Measurements from ENCODE around the gene ERMP1.
"Not testable (repeated sequence)": the region's sequence is repeated elsewhere in the genome, so short reads cannot be mapped to it uniquely, and the experiment has no call there.

ERMP1 gene

DNA sequence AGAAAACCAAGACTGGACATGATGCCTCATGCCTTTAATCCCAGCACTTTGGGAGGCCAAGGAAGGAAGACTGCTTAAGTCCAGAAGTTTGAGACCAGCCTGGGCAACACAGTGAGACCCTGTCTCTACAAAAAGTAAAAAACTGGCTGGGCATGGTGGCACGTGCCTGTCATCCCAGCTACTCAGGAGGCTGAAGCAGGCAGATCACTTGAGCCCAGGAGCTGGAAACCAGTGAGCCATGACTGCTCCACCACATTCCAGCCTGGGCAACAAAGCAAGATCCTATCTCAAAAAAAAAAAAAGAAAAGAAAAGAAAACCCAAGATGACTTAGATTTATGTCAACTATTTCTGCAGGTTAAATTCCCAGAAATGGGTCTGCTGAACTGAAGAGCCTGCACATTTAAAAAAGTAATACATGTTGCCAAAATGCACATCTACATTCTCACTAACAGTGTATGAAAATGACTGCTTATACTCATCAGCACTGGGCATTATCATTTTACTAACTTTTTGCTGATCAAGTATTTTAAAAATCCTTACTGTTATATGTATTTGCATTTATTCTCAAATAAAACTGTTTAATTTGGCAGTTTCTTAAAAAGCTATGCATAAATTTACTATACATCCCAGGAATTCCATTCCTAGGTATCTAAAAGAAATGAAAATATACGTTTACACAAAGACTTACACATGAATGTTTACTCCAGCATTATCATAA, 14.3 kb downstream of the ERMP1 start:
- TF ChIP-seq POLR2A (IDR thresholded peaks at IDR 0.05; ENCODE audit: low read length) (no peak), GATA1 (IDR thresholded peaks at IDR 0.05; ENCODE audit: low read depth, low read length) (no peak)

DNA sequence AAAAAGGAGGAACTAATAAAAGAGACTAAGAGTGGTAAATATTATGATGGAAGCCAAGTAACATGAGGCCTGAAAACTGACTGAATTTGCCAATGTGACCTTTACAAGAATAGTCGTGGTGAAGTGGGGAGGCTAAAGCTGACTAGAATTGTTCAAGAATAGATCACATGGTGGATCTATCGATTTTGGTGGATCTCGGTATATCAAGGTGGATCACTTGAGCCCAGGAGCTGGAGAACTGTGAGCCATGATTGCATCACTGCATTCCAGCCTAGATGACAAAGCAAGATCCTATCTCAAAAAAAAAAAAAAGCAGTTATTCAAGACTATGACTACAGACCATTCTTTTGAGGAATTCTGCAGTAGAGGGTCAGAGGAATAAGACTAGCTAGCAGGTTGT, 15.1 kb downstream of the ERMP1 start:
- no peak for TF ChIP-seq POLR2A (IDR thresholded peaks at IDR 0.05; ENCODE audit: low read length)
- DNase-seq, result peak in 1 of 2 experiments; percentile 25

More for the DNA sequence above, 14.3 kb downstream of the ERMP1 start:
- no peak for DNase-seq

DNA sequence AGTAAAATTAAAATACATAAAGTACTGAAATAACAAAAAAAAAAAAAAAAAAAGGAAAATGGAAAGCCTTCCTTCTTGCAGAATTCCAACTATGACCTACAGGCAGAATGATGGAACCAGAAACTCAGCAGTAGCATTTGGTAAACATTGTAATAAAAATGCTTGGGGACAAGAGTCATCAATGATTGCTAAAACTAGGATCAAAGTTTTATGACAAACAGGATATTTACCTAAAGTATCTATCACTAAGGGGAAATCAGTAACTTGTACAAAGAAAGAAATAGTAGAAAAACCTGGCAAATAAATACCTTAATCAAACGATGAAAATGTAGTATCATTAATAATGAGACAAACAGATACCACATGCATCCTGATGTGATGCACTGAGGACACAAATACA, 17.5 kb downstream of the ERMP1 start:
- TF ChIP-seq GATA1 (IDR thresholded peaks at IDR 0.05; ENCODE audit: low read depth, low read length) (no peak), POLR2A (IDR thresholded peaks at IDR 0.05; ENCODE audit: low read length) (no peak)
- no peak for DNase-seq

DNA sequence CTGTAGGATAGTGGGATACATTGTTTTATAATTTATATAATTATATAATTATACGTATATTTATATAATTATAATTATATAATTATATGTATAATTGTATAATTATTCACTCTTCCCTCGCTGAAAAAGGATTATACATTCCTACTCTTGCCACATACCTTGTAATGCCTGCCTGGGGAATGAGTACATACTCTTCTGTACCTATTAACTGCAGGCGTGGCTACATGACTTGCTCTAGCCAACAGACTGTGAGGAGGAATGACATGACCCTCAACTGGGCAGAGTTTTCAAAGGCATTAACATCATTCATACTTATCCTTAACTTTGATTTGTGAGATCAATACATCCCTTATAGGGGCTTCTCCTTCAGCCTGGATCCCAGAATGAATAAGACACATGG, 19.1 kb downstream of the ERMP1 start:
- TF ChIP-seq GATA1 (IDR thresholded peaks at IDR 0.05; ENCODE audit: low read depth, low read length), result no peak
- no peak for TF ChIP-seq POLR2A (IDR thresholded peaks at IDR 0.05; ENCODE audit: low read length)
- no peak for DNase-seq

DNA sequence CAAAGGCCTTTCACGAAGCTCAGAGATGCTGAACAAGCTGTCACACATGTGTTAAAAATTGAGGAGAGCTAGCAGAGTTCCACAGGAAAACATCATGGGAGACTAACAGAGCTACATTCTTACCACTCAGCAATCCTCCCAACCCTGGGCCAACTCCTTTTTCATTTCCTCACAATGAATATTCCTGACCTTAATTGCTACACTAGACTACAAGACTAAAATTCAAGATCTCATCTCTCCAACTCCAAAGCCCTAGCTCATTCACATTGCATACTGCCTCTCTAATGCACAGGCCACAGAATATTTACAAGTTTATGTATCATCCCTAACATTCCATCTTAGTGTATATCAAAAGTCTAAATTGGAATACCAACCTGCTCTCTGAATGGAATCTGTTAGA, 21.2 kb downstream of the ERMP1 start:
- TF ChIP-seq GATA1 (IDR thresholded peaks at IDR 0.05; ENCODE audit: low read depth, low read length), result no peak
- TF ChIP-seq POLR2A (IDR thresholded peaks at IDR 0.05; ENCODE audit: low read length), result no peak
- DNase-seq, result no peak

DNA sequence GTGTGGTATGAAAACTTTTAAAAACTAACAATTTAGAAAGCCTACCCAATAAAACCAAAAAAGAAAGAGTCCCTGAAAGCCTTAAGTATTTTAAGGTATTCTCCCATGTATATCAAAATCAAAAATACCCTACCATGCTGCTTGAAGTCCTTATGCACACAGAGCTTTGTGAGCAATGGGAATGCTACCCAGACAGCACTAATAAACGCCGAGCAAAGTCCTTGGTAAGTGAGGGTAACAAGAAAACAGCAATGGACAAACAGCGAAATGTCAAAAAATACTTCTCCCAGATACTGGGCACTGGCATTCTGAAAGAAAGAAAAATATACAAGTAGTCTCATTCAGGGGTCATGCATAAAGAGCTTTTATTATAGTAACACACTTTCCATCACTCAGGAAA, 27.4 kb downstream of the ERMP1 start:
- TF ChIP-seq POLR2A (IDR thresholded peaks at IDR 0.05; ENCODE audit: low read length), result no peak

DNA sequence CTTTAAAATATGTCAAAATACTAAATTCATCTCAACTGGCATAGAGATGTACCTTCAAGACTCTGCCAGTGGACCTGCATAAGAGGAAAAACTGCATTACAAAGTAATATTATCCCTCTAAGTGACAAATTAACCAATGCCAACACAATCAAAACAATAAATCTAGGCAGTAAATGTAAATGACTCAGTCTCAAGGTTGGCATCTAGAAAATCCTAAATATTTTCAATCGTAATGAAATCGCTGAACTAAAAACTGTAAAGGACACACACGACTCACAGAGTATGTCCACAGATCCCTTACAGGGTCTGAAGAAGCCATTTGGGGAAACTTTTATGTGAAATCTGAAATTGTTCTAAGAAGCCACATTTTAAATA, 31.2 kb downstream of the ERMP1 start:
- no peak for DNase-seq
- no peak for TF ChIP-seq POLR2A (IDR thresholded peaks at IDR 0.05; ENCODE audit: low read length)
- TF ChIP-seq GATA1 (IDR thresholded peaks at IDR 0.05; ENCODE audit: low read depth, low read length), result no peak

More for the DNA sequence above, 27.4 kb downstream of the ERMP1 start:
- DNase-seq, result no peak

DNA sequence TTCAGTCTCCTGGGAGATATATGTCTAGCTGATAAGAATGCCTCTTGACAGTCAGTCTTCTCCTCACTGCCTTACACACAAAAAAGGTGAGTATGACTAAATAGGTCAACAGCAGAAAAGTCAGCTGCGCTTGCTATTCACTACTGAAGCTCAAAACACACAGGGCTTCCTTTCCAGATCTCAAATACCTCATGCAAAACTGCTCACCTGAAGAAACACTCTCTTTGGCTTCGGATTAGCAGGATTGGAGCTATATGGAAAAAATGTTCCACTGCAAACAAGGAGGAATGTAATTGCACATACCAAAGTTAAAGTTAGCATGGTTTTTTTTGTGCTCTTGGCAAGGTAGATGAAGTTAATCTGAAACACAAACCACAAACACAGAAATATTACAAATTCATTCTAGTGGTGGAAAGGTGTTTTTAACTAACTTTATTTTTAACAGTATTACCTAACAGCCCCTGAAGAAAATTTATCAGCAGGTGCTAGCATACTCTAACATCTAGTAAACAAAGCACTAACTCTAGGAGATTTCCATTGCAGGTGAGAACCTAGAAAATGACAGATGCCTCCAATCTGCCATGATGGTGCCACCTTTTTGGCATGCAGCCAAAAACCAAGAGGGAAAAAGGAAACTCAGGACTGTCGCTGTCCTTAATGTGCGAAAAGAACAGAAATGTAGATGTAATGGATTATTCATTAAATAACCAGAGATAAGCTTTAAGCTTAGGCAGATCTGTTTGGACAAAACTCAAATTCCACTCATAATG, 31.8 kb downstream of the ERMP1 start:
- DNase-seq, result peak in 1 of 2 experiments; percentile 5

DNA sequence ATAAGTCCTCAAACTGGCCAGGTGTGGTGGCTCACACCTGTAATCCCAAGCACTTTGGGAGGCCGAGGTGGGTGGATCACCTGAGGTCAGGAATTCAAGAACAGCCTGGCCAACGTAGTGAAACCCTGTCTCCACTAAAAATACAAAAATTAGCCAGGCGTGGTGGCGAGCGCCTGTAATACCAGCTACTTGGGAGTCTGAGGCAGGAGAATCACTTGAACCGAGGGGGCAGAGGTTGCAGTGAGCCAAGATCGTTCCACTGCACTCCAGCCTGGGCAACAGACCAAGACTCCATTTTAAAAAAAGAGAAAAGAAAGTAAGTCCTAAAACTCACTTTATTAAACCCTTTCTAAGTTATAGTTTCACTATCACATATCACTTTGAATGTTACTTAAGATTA, 32.5 kb downstream of the ERMP1 start:
- not testable (repeated sequence) for DNase-seq

More for the DNA sequence above, 31.8 kb downstream of the ERMP1 start:
- TF ChIP-seq POLR2A (IDR thresholded peaks at IDR 0.05; ENCODE audit: low read length), result no peak
- no peak for TF ChIP-seq GATA1 (IDR thresholded peaks at IDR 0.05; ENCODE audit: low read depth, low read length)

DNA sequence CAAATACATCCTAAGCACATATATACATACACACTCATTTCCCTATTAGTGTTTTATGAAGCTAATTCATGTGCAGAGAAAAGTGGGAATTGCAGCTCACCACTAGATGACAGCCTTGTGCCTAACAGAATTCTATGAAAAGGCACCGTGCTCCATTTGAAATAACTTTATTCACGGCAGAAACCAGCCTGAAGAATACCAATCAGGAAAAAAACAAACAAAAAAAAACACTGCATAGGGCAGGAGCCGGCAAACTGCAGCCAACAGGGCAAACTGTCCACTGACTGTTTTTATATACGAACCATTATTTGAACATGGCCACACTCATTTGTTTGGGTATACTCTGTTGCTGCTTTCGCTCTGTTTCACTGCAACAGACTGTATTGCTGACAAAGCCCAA, 33.6 kb downstream of the ERMP1 start:
- peak; percentile 45 to 50 for DNase-seq
- TF ChIP-seq POLR2A (IDR thresholded peaks at IDR 0.05; ENCODE audit: low read length) (no peak), GATA1 (IDR thresholded peaks at IDR 0.05; ENCODE audit: low read depth, low read length) (no peak)

DNA sequence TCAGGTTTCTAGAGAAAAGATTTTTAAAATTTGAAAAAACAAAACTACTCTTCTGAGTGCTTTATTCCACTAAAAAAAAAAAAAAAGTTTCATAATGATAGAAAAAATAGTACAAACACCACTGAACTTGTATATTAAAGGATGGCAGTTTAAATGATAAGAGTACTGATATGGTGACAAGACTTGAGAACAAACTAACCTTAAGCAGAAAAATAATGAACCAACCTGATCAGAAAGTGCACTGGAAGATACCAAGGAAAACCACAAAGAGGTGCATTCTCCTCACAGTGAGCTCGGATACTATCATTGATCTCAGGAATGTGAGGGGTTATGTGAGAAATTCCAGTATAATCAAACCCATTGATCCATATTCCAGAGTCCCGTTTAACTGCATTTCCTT, 34.3 kb downstream of the ERMP1 start:
- no peak for DNase-seq
- TF ChIP-seq GATA1 (IDR thresholded peaks at IDR 0.05; ENCODE audit: low read depth, low read length) (no peak), POLR2A (IDR thresholded peaks at IDR 0.05; ENCODE audit: low read length) (no peak)

DNA sequence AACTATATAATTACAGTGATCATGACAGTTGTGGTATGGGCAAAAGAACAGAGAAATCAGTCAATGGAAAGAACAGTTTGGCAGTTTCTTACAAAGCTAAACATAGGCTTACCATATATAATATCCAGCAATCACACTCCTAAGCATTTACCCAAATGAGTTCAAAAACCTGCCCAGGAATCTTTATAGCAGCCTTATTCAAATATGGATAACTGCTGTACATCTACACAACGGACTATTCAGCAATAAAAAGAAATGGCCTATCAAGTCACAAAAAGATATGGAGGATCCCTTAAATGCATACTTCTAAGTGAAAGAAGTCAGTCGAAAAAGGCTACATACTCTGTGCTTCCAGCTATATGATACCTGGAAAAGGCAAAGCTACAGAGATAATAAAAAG, 36.6 kb downstream of the ERMP1 start:
- TF ChIP-seq POLR2A (IDR thresholded peaks at IDR 0.05; ENCODE audit: low read length), result no peak
- no peak for DNase-seq

DNA sequence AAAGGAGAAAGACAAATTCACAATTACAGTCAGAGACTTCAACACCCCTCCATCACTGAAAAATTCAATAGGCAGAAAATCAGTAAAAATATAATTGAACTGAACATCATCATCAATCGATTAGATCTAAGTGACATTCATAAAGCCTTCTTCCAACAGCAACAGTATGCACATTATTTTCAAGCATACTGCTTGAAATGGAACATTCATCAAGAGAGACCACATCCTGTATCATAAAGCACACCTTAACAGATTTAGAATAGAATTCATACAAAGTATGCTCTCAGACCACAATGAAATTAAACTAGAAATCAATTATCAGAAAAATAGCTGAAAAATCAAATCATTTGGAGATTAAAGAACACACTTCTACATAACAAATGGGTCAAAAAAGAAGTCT, 39.1 kb downstream of the ERMP1 start:
- DNase-seq, result no peak
- TF ChIP-seq POLR2A (IDR thresholded peaks at IDR 0.05; ENCODE audit: low read length) (no peak), GATA1 (IDR thresholded peaks at IDR 0.05; ENCODE audit: low read depth, low read length) (no peak)

DNA sequence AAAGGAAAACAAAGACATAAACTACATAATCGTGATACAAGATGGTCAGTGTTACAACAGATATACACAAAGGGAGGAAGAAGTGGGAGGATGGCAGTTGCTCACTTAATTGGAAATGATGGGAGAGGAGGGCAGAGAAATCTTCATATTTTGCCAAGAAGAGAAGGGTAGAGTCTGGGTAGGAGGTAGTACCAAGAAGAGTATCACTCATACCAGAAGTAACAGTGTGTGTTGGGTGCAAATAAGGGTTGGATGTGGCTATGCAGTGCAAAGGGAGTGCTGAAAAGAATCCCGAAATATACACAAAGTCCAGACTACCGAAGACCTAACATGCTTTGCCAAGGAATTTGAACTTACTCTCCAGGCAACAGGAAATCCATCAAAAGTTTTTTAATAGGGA, 41.0 kb downstream of the ERMP1 start:
- no peak for DNase-seq
- TF ChIP-seq POLR2A (IDR thresholded peaks at IDR 0.05; ENCODE audit: low read length), result no peak
- no peak for TF ChIP-seq GATA1 (IDR thresholded peaks at IDR 0.05; ENCODE audit: low read depth, low read length)

DNA sequence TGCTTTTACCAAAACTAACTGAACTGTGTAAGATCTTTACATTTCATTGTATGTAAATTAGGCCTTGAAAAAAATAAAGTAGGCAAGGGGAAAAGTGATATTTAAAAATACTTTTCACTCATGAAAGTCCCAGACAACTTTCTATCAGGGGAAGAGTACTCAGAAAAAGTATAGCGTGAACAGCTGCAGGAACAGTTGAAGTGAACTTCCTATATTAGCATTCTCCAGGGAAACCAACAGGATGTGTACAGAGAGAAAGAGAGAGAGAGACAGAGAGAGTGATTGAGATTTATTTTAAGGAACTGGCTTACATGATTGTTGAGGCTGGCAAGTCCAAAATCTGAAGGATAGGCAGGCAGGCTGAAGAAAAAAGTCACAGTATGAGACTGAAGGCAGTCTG, 42.0 kb downstream of the ERMP1 start:
- TF ChIP-seq POLR2A (IDR thresholded peaks at IDR 0.05; ENCODE audit: low read length), result no peak
- no peak for TF ChIP-seq GATA1 (IDR thresholded peaks at IDR 0.05; ENCODE audit: low read depth, low read length)
- DNase-seq, result no peak

Measured in erythroblast (primary cell).